Stimulated activated naive CD8-positive, alpha-beta T cell treated with anti-CD3 and anti-CD28 coated beads, Interleukin-15, Interleukin-2, amounts not matched to agents 100 ng/mL and 50 ng/mL, for 24 hours (primary cell): ENCODE measurements around the gene ZFP57.
A peak's percentile ranks its signal among the peaks of the same experiment; 100 is the strongest.

Experiments
- H3K27ac Mint-ChIP-seq: one replicate; pipeline ENCODE4 v1.8.0; 2021; ENCODE audit warnings: mild to moderate bottlenecking, mixed read lengths
- H3K27me3 Mint-ChIP-seq: one replicate; pipeline ENCODE4 v1.8.0; 2021; ENCODE audit warnings: mixed read lengths
- H3K36me3 Mint-ChIP-seq: one replicate; pipeline ENCODE4 v1.8.0; 2021; ENCODE audit warnings: low read depth, mixed read lengths
- H3K4me1 Mint-ChIP-seq: one replicate; pipeline ENCODE4 v1.8.0; 2021; ENCODE audit warnings: low read depth, mixed read lengths
- H3K4me3 Mint-ChIP-seq: one replicate; pipeline ENCODE4 v1.8.0; 2021; ENCODE audit warnings: mild to moderate bottlenecking, mixed read lengths
- H3K9me3 Mint-ChIP-seq: one replicate; pipeline ENCODE4 v1.8.0; 2021; ENCODE audit warnings: mixed read lengths

ZFP57 gene

GRCh38 chr6:29709188-29709587 is 28.2 kb upstream of the ZFP57 start:
- no peaks in the 10 kb centered on the region for H3K27me3 Mint-ChIP-seq
- peak overlapping the region; percentile 76 for H3K4me3 Mint-ChIP-seq
- no peaks in the 10 kb centered on the region for H3K9me3 Mint-ChIP-seq

GRCh38 chr6:29708432-29709179 is 27.7 kb upstream of the ZFP57 start:
- Mint-ChIP-seq H3K4me3 (peak overlapping the region; percentile 76), H3K36me3 (no peaks in the 10 kb centered on the region), H3K27me3 (peaks cover 4% of the 10 kb centered on the region), H3K27ac (peak overlapping the region; percentile 47), H3K4me1 (peaks cover 58% of the 10 kb centered on the region), H3K9me3 (no peaks in the 10 kb centered on the region)

More at GRCh38 chr6:29709188-29709587, 28.2 kb upstream of the ZFP57 start:
- H3K27ac Mint-ChIP-seq: no peak overlapping the region
- H3K36me3 Mint-ChIP-seq: no peaks in the 10 kb centered on the region
- peaks cover 58% of the 10 kb centered on the region for H3K4me1 Mint-ChIP-seq

- Mint-ChIP-seq H3K27me3 (peaks cover 7% of the 10 kb centered on the region), H3K4me1 (peaks cover 53% of the 10 kb centered on the region), H3K9me3 (no peaks in the 10 kb centered on the region), H3K4me3 (no peak overlapping the region), H3K27ac (peak overlapping the region; percentile 34), H3K36me3 (no peaks in the 10 kb centered on the region)
Measured at GRCh38 chr6:29705389-29706231, 24.7 kb upstream of the ZFP57 start.

- peaks cover 24% of the 10 kb centered on the region for H3K4me1 Mint-ChIP-seq
- H3K36me3 Mint-ChIP-seq: no peaks in the 10 kb centered on the region
- no peak overlapping the region for H3K4me3 Mint-ChIP-seq
- H3K27ac Mint-ChIP-seq: no peak overlapping the region
- no peaks in the 10 kb centered on the region for H3K9me3 Mint-ChIP-seq
- peaks cover 7% of the 10 kb centered on the region for H3K27me3 Mint-ChIP-seq
Measured at GRCh38 chr6:29702519-29703103, 21.7 kb upstream of the ZFP57 start.

GRCh38 chr6:29696147-29697125 is 15.5 kb upstream of the ZFP57 start:
- Mint-ChIP-seq H3K4me1 (no peaks in the 10 kb centered on the region), H3K27ac (no peak overlapping the region), H3K4me3 (no peak overlapping the region), H3K36me3 (no peaks in the 10 kb centered on the region), H3K9me3 (peaks cover 3% of the 10 kb centered on the region), H3K27me3 (peaks cover 12% of the 10 kb centered on the region)

- H3K4me3 Mint-ChIP-seq: no peak overlapping the region
- H3K9me3 Mint-ChIP-seq: peaks cover 3% of the 10 kb centered on the region
- no peak overlapping the region for H3K27ac Mint-ChIP-seq
- H3K36me3 Mint-ChIP-seq: no peaks in the 10 kb centered on the region
- H3K27me3 Mint-ChIP-seq: peaks cover 9% of the 10 kb centered on the region
- H3K4me1 Mint-ChIP-seq: no peaks in the 10 kb centered on the region
Measured at GRCh38 chr6:29694637-29695036, 13.7 kb upstream of the ZFP57 start.

- Mint-ChIP-seq H3K36me3 (no peaks in the 10 kb centered on the region), H3K27ac (no peak overlapping the region), H3K27me3 (peaks cover 5% of the 10 kb centered on the region), H3K9me3 (no peaks in the 10 kb centered on the region), H3K4me3 (no peak overlapping the region), H3K4me1 (no peaks in the 10 kb centered on the region)
Measured at GRCh38 chr6:29685718-29686326, 4.9 kb upstream of the ZFP57 start.

- no peak overlapping the region for H3K27ac Mint-ChIP-seq
- H3K27me3 Mint-ChIP-seq: peaks cover 7% of the 10 kb centered on the region
- no peaks in the 10 kb centered on the region for H3K9me3 Mint-ChIP-seq
- H3K4me1 Mint-ChIP-seq: peaks cover 4% of the 10 kb centered on the region
- no peaks in the 10 kb centered on the region for H3K36me3 Mint-ChIP-seq
- no peak overlapping the region for H3K4me3 Mint-ChIP-seq
Measured at GRCh38 chr6:29681811-29682210, 859 bp upstream of the ZFP57 start.

GRCh38 chr6:29680416-29680815 is 536 bp downstream of the ZFP57 start:
- Mint-ChIP-seq H3K4me3 (no peak overlapping the region), H3K27me3 (peaks cover 7% of the 10 kb centered on the region), H3K36me3 (no peaks in the 10 kb centered on the region), H3K9me3 (no peaks in the 10 kb centered on the region), H3K4me1 (peaks cover 8% of the 10 kb centered on the region), H3K27ac (no peak overlapping the region)

- peaks cover 8% of the 10 kb centered on the region for H3K4me1 Mint-ChIP-seq
- peaks cover 7% of the 10 kb centered on the region for H3K27me3 Mint-ChIP-seq
- H3K4me3 Mint-ChIP-seq: no peak overlapping the region
- no peaks in the 10 kb centered on the region for H3K36me3 Mint-ChIP-seq
- H3K9me3 Mint-ChIP-seq: no peaks in the 10 kb centered on the region
- H3K27ac Mint-ChIP-seq: no peak overlapping the region
Measured at GRCh38 chr6:29679962-29680361, 990 bp downstream of the ZFP57 start.

- Mint-ChIP-seq H3K36me3 (no peaks in the 10 kb centered on the region), H3K27ac (no peak overlapping the region), H3K9me3 (no peaks in the 10 kb centered on the region), H3K4me3 (no peak overlapping the region), H3K27me3 (peaks cover 7% of the 10 kb centered on the region), H3K4me1 (peaks cover 8% of the 10 kb centered on the region)
Measured at GRCh38 chr6:29678114-29678513, 2.8 kb downstream of the ZFP57 start.

GRCh38 chr6:29676981-29677601 is 3.9 kb downstream of the ZFP57 start:
- no peak overlapping the region for H3K27ac Mint-ChIP-seq

GRCh38 chr6:29675561-29675960 is 5.4 kb downstream of the ZFP57 start:
- Mint-ChIP-seq H3K27me3 (peaks cover 20% of the 10 kb centered on the region), H3K4me3 (no peak overlapping the region), H3K27ac (no peak overlapping the region), H3K36me3 (no peaks in the 10 kb centered on the region), H3K9me3 (no peaks in the 10 kb centered on the region), H3K4me1 (peaks cover 8% of the 10 kb centered on the region)

More at GRCh38 chr6:29676981-29677601, 3.9 kb downstream of the ZFP57 start:
- Mint-ChIP-seq H3K4me3 (no peak overlapping the region), H3K4me1 (peaks cover 8% of the 10 kb centered on the region), H3K27me3 (peaks cover 7% of the 10 kb centered on the region), H3K36me3 (no peaks in the 10 kb centered on the region), H3K9me3 (no peaks in the 10 kb centered on the region)
